ENCODE measurements around the gene PDLIM7. TPM values are rescaled to one million over a fixed set of nuclear protein-coding genes. Genes with fewer than 3 reads are reported as not detected.

The PDLIM7 gene
- total RNA-seq, 1 donor from 2014 or later, result 54.4 TPM

DNA sequence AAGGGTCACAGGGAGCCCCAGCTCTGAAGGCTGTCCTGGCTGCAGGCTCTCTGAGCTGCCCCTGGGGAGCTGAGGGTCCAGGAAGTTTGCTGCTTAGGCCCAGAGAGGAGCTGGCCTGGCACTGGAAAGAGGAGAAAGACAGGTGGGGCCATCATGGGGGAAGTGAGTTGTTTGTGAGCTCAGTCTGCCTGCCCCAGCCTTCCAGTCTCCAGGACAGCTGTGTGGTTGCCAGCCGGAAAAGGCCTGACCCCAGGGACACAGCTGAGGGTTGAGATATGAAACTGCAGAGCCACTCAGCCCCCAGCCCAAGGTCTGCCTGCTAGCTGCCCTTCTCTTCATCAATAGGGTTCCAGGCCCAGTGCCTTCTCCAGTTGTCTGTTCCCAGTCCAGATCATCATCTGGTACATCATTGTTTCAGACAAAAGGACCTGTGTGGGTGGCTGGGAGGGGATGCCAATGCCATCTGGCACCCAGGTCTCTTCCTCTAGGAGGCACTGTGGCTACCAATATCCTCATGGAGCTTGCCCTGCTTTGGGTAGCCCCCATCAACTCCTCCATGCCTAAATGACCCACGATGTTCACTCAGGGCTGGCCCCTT lies 23.6 kb upstream of the PDLIM7 start:
- H3K36me3 ChIP-seq, result peaks cover 66% of the 10 kb centered on the region
- H3K27me3 ChIP-seq (ENCODE audit: low read depth), result no peaks in the 10 kb centered on the region
- intact Hi-C loops (cut with micrococcal nuclease), result no loop called here
- no peak overlapping the region for H3K4me3 ChIP-seq
- no peaks in the 10 kb centered on the region for H3K9me3 ChIP-seq (replicated peaks)
- TF ChIP-seq, protein P1, sequence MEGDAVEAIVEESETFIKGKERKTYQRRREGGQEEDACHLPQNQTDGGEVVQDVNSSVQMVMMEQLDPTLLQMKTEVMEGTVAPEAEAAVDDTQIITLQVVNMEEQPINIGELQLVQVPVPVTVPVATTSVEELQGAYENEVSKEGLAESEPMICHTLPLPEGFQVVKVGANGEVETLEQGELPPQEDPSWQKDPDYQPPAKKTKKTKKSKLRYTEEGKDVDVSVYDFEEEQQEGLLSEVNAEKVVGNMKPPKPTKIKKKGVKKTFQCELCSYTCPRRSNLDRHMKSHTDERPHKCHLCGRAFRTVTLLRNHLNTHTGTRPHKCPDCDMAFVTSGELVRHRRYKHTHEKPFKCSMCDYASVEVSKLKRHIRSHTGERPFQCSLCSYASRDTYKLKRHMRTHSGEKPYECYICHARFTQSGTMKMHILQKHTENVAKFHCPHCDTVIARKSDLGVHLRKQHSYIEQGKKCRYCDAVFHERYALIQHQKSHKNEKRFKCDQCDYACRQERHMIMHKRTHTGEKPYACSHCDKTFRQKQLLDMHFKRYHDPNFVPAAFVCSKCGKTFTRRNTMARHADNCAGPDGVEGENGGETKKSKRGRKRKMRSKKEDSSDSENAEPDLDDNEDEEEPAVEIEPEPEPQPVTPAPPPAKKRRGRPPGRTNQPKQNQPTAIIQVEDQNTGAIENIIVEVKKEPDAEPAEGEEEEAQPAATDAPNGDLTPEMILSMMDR (IDR thresholded peaks at IDR 0.05; ENCODE audit: borderline replicate concordance), result no peak
- DNase-seq, result no peak
- peaks cover 33% of the 10 kb centered on the region for H3K4me1 ChIP-seq
- H3K27ac ChIP-seq (replicated peaks), result no peak overlapping the region

DNA sequence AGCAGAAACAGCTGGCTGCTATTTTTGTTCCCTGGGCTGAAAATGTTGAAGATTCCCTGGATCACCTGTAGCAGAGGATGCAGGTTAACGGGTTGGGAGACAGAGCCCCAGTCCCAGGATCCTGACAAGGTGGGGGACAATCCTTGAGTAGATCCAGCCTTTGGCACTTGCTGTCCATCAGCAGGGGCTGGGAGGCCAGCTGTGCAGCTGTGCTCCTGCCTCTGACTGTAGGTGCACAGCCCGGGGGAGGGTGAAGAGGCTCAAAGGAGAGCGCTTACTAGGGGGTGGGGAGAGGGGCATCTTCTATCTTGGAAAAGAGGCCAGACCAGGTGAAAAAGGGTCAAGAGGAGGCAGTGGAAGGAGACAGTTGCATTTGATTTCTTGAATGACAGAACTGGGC lies 22.9 kb upstream of the PDLIM7 start:
- DNase-seq, result no peak
- peaks cover 36% of the 10 kb centered on the region for H3K4me1 ChIP-seq
- H3K27ac ChIP-seq (replicated peaks), result no peak overlapping the region
- H3K4me3 ChIP-seq, result no peak overlapping the region
- H3K9me3 ChIP-seq (replicated peaks), result no peaks in the 10 kb centered on the region
- intact Hi-C loops (cut with micrococcal nuclease), result no loop called here
- no peaks in the 10 kb centered on the region for H3K27me3 ChIP-seq (ENCODE audit: low read depth)
- TF ChIP-seq, protein P1 (IDR thresholded peaks at IDR 0.05; ENCODE audit: borderline replicate concordance), result no peak
- H3K36me3 ChIP-seq, result peaks cover 66% of the 10 kb centered on the region

DNA sequence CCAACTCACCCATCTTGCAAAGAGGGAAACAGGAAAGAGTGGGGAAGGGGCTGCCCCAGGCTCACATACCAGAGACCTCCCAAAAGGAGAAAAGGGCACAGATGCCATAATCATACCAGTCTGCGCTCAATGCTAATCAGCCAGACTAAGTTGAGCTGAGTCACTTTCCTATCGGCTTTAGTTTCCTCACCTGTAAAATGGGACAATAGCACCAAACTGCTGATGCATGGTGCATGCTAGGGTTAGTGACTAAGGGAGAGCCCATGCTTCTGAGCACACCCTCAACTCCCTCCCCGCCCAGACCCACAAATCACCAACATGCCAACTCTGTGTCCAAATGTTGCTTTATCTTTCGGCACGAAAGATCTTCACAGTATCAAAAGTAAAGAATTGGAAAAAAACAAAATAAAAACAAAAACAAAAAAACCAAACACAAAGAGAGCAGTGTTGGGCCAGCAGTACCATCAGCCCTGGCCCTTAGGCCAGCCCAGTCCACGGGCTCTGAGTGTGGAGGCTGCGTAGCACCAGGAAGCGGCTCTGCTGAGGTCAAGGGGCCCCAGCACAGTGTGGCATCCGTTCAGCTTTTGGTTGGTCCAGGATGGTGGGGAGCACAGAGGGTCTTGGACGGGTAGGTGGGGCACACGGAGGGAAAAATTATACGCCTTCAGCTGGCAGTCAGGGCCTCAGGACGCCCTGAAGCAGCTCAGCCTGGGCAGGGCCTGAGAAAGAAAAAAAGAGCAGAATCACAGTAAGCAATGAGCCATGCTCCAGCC lies 22.2 kb upstream of the PDLIM7 start:
- TF ChIP-seq, protein P1 (IDR thresholded peaks at IDR 0.05; ENCODE audit: borderline replicate concordance), result no peak
- no peaks in the 10 kb centered on the region for H3K27me3 ChIP-seq (ENCODE audit: low read depth)
- no peak overlapping the region for H3K27ac ChIP-seq (replicated peaks)
- H3K4me3 ChIP-seq, result no peak overlapping the region
- H3K36me3 ChIP-seq, result peaks cover 66% of the 10 kb centered on the region
- no peak for DNase-seq
- H3K9me3 ChIP-seq (replicated peaks), result no peaks in the 10 kb centered on the region
- intact Hi-C loops (cut with micrococcal nuclease), result no loop called here
- peaks cover 36% of the 10 kb centered on the region for H3K4me1 ChIP-seq

DNA sequence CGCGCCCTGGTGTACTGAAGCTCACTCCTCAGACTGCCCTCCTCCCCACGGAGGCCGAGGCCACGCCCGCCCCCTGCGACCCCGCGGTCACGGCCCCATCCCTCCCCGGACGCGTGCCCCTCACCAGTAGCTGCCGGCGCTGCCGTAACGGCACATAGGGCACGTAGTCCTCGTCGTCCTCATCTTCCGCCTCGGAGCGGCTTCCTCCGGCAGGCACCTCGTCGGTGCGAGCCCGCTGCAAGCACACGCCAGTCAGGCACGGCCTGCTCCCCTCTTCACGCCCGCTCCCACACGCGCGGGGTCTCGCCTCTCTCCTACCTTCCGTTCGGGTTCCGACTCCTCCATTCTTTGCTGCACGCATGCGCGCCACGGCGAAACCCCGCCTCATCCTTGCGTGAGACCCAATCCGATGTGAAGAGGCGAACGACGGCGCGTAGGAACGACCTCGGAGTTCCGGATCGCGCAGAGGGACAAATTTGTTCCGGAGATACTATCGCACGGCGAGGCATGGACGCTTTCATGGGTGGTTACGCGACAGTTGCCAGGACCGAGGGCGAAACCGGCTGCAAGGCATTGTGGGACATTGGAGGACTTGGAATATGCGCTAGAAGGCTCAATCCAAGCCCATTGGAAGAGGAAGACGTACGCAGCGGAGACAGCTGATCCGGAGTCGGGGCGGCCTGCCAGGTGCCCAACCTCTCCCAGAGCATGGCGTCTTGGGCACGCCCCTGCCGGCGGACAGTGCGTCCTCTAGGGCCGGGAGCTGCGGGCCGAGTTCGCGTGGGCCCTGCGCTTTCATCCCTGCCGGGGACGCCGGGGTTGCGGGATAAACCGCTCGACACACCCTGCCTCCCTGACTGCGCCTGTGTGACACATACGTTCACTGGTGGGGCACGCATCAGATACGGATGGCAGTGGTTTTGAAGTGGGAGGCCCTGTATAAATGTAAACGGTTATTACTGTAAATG lies 19.5 kb upstream of the PDLIM7 start, which contains the start of gene DDX41:
DDX41 (minus strand) TSS at position 361 of the 968 bp plus-strand sequence; CDS start at position 345, 16 bp downstream.
- Histone ChIP-seq H3K27me3 (ENCODE audit: low read depth) (no peaks in the 10 kb centered on the region), H3K4me3 (peak within 1 kb of the TSS; percentile 96), H3K36me3 (peaks cover 70% of the 10 kb centered on the region), H3K9me3 (replicated peaks) (no peaks in the 10 kb centered on the region), H3K4me1 (peaks cover 37% of the 10 kb centered on the region), H3K27ac (replicated peaks) (peak within 1 kb of the TSS; percentile 91)
- intact Hi-C loops (cut with micrococcal nuclease), result no loop called here
- TF ChIP-seq, protein P1 (IDR thresholded peaks at IDR 0.05; ENCODE audit: borderline replicate concordance), result peak; percentile 23
- DNase-seq, result peak; percentile 98

DNA sequence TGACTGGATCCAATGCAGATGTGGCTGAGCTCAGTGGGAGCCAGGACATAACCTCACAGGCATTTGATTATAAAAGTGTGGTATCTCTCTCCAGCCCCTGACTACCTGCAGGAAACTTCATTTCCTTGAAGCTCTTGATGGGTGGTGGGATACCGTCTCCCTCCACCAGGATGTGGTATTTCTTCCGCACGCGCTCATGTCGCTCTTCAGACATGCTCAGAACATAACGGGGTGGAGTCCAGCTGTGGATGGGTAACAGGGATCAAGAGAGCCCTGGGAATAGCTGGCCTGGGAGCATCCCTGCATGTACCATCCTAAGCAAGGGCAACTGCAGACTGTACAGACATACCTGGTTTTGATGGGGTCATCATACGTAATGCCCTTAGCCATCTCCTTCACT lies 18.2 kb upstream of the PDLIM7 start:
- peak overlapping the region; percentile 96 for H3K4me3 ChIP-seq
- H3K4me1 ChIP-seq, result peaks cover 37% of the 10 kb centered on the region
- no peaks in the 10 kb centered on the region for H3K9me3 ChIP-seq (replicated peaks)
- H3K36me3 ChIP-seq, result peaks cover 69% of the 10 kb centered on the region
- no peak for DNase-seq
- intact Hi-C loops (cut with micrococcal nuclease), result no loop called here
- H3K27me3 ChIP-seq (ENCODE audit: low read depth), result no peaks in the 10 kb centered on the region
- TF ChIP-seq, protein P1 (IDR thresholded peaks at IDR 0.05; ENCODE audit: borderline replicate concordance), result no peak
- no peak overlapping the region for H3K27ac ChIP-seq (replicated peaks)

Measured in left ventricle myocardium inferior (tissue), 1 donor.